K562 (cell line): Measurements from ENCODE around the gene CAPZA1. TPM values are rescaled to one million over a fixed set of nuclear protein-coding genes. Genes with fewer than 3 reads are reported as not detected.

Source experiments
- ATAC-seq: fragments of 200-7000 bp; cut with Tn5 transposase; 3 replicates; pipeline ENCODE4 v1.9.1; 2020; ENCODE audit warnings: moderate library complexity
- BruUV-seq: library from RNA; stranded (reverse); fragments of 400-500 nt; replicated peaks from 2 replicates; lab custom pipeline; 2021; lab: Mats Ljungman, UMichigan
- CTCF ChIA-PET: fragments of 300-600 bp; formaldehyde crosslinking; extraction: SDS; loops from one replicate; lab custom pipeline; 2021; ENCODE audit warnings: low intra/inter-chr PET ratio; lab: Yijun Ruan, JAX
- POLR2A ChIA-PET: fragments of 300-600, 350-650 bp; sonication (Branson Sonifier 250); formaldehyde crosslinking; extraction: SDS; loops from one replicate; lab custom pipeline; 2021; ENCODE audit warnings: antibody characterized with exemption, inconsistent platforms; lab: Yijun Ruan, JAX
- DNase-seq, 4 experiments: peaks; one replicate each; pipeline versions ENCODE4 v3.0.0 to v3.0.0-alpha.2; 2011 to 2018; ENCODE audit warnings: low spot score in 3 of 4, mixed read lengths in 3 of 4; ENCODE audit errors: extremely low read depth in 1 of 4
- FAIRE-seq: peaks from 2 replicates; lab custom pipeline; 2011; peaks lifted over from hg19 to GRCh38; lab: Jason Lieb, UNC
- H2AFZ ChIP-seq: 2 replicates; pipeline ENCODE4 v1.6.0; 2011; ENCODE audit warnings: low read depth, low read length, control low read depth, inconsistent platforms
- H3K27ac ChIP-seq: fragments of 200-600 bp; 3 replicates; pipeline ENCODE4 v1.8.0; 2011; ENCODE audit warnings: low read depth, mild to moderate bottlenecking, control low read depth, inconsistent platforms, low read length, moderate library complexity, mixed read lengths; ENCODE audit errors: extremely low read depth
- H3K27me3 ChIP-seq, 2 experiments: fragments of 300-600 bp in 1 of 2; 2 replicates in 1 of 2; 3 replicates in 1 of 2; pipeline versions ENCODE4 v1.6.0 to v1.8.0; 2011; ENCODE audit warnings: inconsistent platforms in 2 of 2, low read length in 2 of 2, mild to moderate bottlenecking in 1 of 2, mixed read lengths in 1 of 2, moderate library complexity in 1 of 2; ENCODE audit not compliant: control insufficient read depth in 2 of 2, insufficient read depth in 2 of 2
- H3K36me3 ChIP-seq: fragments of 300-600 bp; 3 replicates; pipeline ENCODE4 v1.8.0; 2011; ENCODE audit warnings: mild to moderate bottlenecking, low read length, inconsistent platforms; ENCODE audit not compliant: control insufficient read depth, insufficient read depth
- H3K4me1 ChIP-seq, 2 experiments: fragments of 200-600 bp in 1 of 2; replicated peaks in 1 of 2; 2 replicates in 1 of 2; 3 replicates in 1 of 2; pipeline versions ENCODE4 v1.5.1 to v1.8.0; 2011; ENCODE audit warnings: inconsistent platforms in 2 of 2, low read length in 2 of 2, mild to moderate bottlenecking in 1 of 2, mixed read lengths in 1 of 2, moderate library complexity in 1 of 2; ENCODE audit not compliant: control insufficient read depth in 2 of 2, insufficient read depth in 2 of 2
- H3K4me2 ChIP-seq: 2 replicates; pipeline ENCODE4 v1.6.1; 2011; ENCODE audit warnings: low read length, control low read depth, inconsistent platforms, mixed read lengths; ENCODE audit not compliant: insufficient read depth
- H3K4me3 ChIP-seq: fragments of 200-600 bp; sonication (generic), shearing (Covaris generic); 2 replicates; pipeline ENCODE4 v1.5.1; 2016; ENCODE audit warnings: control low read depth, inconsistent platforms
- H3K79me2 ChIP-seq: fragments of 200-600 bp; 3 replicates; pipeline ENCODE4 v1.8.0; 2011; ENCODE audit warnings: low read length, inconsistent platforms; ENCODE audit not compliant: control insufficient read depth, insufficient read depth
- H3K9ac ChIP-seq, 2 experiments: 2 replicates each; pipeline versions ENCODE4 v1.6.0 to v1.6.1; 2011; ENCODE audit warnings: low read depth in 2 of 2, low read length in 2 of 2, control low read depth in 1 of 2, inconsistent platforms in 1 of 2, mild to moderate bottlenecking in 1 of 2, mixed read lengths in 1 of 2; ENCODE audit not compliant: insufficient read depth in 1 of 2
- H3K9me1 ChIP-seq: one replicate; pipeline ENCODE4 v1.6.0; 2011; ENCODE audit warnings: inconsistent platforms, mild to moderate bottlenecking, low read length, moderate library complexity; ENCODE audit not compliant: control insufficient read depth, insufficient read depth
- H3K9me3 ChIP-seq: replicated peaks from 2 replicates; pipeline ENCODE4 v1.5.1; 2011; ENCODE audit warnings: low read depth, low read length, inconsistent platforms; ENCODE audit not compliant: control insufficient read depth, insufficient read depth
- H4K20me1 ChIP-seq: replicated peaks from 2 replicates; pipeline ENCODE4 v1.6.1; 2011; ENCODE audit warnings: low read length, inconsistent platforms, mixed read lengths; ENCODE audit not compliant: control insufficient read depth, insufficient read depth
- CHD1 ChIP-seq: fragments of 200-600 bp; sonication (generic); IDR thresholded peaks from one replicate; pipeline ENCODE4 v1.6.1; 2012; ENCODE audit warnings: mild to moderate bottlenecking, moderate library complexity, low read length, inconsistent platforms
- HDAC2 ChIP-seq: fragments of 450-650 bp; IDR thresholded peaks from 2 replicates; pipeline ENCODE4 v1.6.1; 2016; ENCODE audit warnings: mild to moderate bottlenecking
- IFI16 ChIP-seq: fragments of 250-450 bp; sonication (Bioruptor Pico); IDR thresholded peaks from 2 replicates; pipeline ENCODE4 v2.1.2; 2022; ENCODE audit warnings: mild to moderate bottlenecking, inconsistent platforms
- MLLT1 ChIP-seq, 2 experiments: fragments of 450-650 bp; IDR thresholded peaks; 2 replicates each; pipeline ENCODE4 v1.6.1; 2016
- POLR2G ChIP-seq: fragments of 200-400 bp; formaldehyde crosslinking; IDR thresholded peaks from 2 replicates; pipeline ENCODE4 v1.6.1; 2017; ENCODE audit warnings: low read depth, mild to moderate bottlenecking, antibody characterized with exemption, low read length, moderate library complexity
- RBFOX2 ChIP-seq: fragments of 200-400 bp; formaldehyde crosslinking; IDR thresholded peaks from 2 replicates; pipeline ENCODE4 v1.6.1; 2017; ENCODE audit warnings: low read depth, mild to moderate bottlenecking, low read length, moderate library complexity
- SP1 ChIP-seq: sonication (generic); formaldehyde crosslinking; IDR thresholded peaks from 2 replicates; pipeline ENCODE4 v1.8.1; 2022; ENCODE audit warnings: mild to moderate bottlenecking, missing genetic modification reagents
- ZFPM2 ChIP-seq: fragments of 250-450 bp; sonication (Bioruptor Pico); IDR thresholded peaks from 2 replicates; pipeline ENCODE4 v1.5.1; 2022; ENCODE audit warnings: mild to moderate bottlenecking
- ZKSCAN8 ChIP-seq: fragments of 200-800 bp; sonication (Bioruptor generic); IDR thresholded peaks from 2 replicates; pipeline ENCODE4 v1.6.1; 2016; ENCODE audit warnings: missing genetic modification characterization, missing compliant biosample characterization
- ZNF740 ChIP-seq, 3 experiments: fragments of 200-800 bp in 1 of 3; sonication (Bioruptor generic) in 1 of 3; sonication (generic) in 1 of 3; formaldehyde crosslinking in 1 of 3; IDR thresholded peaks; 2 replicates each; pipeline versions ENCODE4 v1.6.1 to v1.8.0; 2016 to 2022; ENCODE audit warnings: mild to moderate bottlenecking in 2 of 3, missing compliant biosample characterization in 2 of 3, missing genetic modification characterization in 2 of 3, missing genetic modification reagents in 1 of 3
- WGBS: fragments of 100-300 bp; shearing (Covaris generic); methylation state at CpG from one replicate; pipeline ENCODE4 v1.1.6; 2016; ENCODE audit warnings: low coverage, mixed read lengths; ENCODE audit not compliant: insufficient coverage; ENCODE audit errors: missing lambda C conversion rate; 5-methylcytosine and 5-hydroxymethylcytosine counted together
- in situ Hi-C: fragments of 300-500 bp; cut with MboI; formaldehyde crosslinking; loops from 4 replicates; pipeline ENCODE4 v1.15.0; 2018; ENCODE audit warnings: inconsistent platforms, mixed read lengths
- intact Hi-C: fragments of 100-400 bp; cut with micrococcal nuclease; formaldehyde crosslinking; loops from 2 replicates; pipeline ENCODE4 v1.14.2; 2022
- polyA plus RNA-seq, 8 experiments: library from polyadenylated mRNA; depleted of rRNA in 4 of 8; stranded (reverse) in 5 of 8; unstranded in 3 of 8; fragments of >200 nt; fragmentation: Nextera tagmentation in 2 of 8; fragmentation: Illumina TruSeq in 1 of 8; extraction: Ambion mirVana in 2 of 8; extraction: Trizol in 1 of 8; gene quantifications; 2 replicates each; pipeline versions ENCODE4 v1.2.1 to v1.2.3, GENCODE V29; 2011 to 2014; ENCODE audit warnings: inconsistent platforms in 1 of 8, missing spikeins in 1 of 8
- total RNA-seq, 7 experiments: library from RNA; depleted of rRNA in 6 of 7; stranded (reverse); fragments of >200 nt in 6 of 7; fragmentation: Illumina TruSeq in 2 of 7; extraction: Trizol in 2 of 7; gene quantifications; 2 replicates each; pipeline versions ENCODE4 v1.2.1 to v1.2.3, GENCODE V29; 2011 to 2021; ENCODE audit warnings: low replicate concordance in 1 of 7

Gene CAPZA1
- total and polyA plus RNA-seq, 9 of the 15 experiments (the other 6 are each of a cell fraction or from before 2014, with no cell fraction given) = 237 to 1,020 (median 306) TPM

GRCh38 chr1:112697781-112698201, 78.2 kb downstream of the CAPZA1 start:
- intact Hi-C loops = no loop called here
- no peaks in the 10 kb centered on the region for H4K20me1 ChIP-seq
- H3K79me2 ChIP-seq = peaks cover 31% of the 10 kb centered on the region
- peak overlapping the region; percentile 97; the same call in 2 of the 3 replicates for H3K27ac ChIP-seq
- DNase-seq (peak in 1 of 4 experiments; percentile 29), ATAC-seq (no peak), FAIRE-seq (no peak)
- TF ChIP-seq SP1 (CRISPR knock-in tag) (no peak), CHD1 (peak; percentile 16), RBFOX2 (peak; percentile 36), POLR2G (peak; percentile 66), ZFPM2 (CRISPR knock-in tag) (no peak), ZNF740 (CRISPR knock-in tag; IDR thresholded peaks at IDR 0.05) (0 out of 2 replicates have a peak, but pooled peaks have one; percentile 40), ZNF740 (tag; IDR thresholded peaks at IDR 0.05) (no peak), IFI16 (CRISPR knock-in tag) (no peak), HDAC2 (no peak), ZKSCAN8 (no peak), MLLT1 (IDR thresholded peaks at IDR 0.05) (peak in 1 of 2 experiments; percentile 79; a peak in 2 of 4 replicates)
- no peak overlapping the region for H2AFZ ChIP-seq
- peak overlapping the region in 1 of 2 experiments; percentile 56; a peak in 2 of 4 replicates for H3K9ac ChIP-seq
- BruUV-seq = no TSS peak
- ChIA-PET CTCF (no interaction called here), POLR2A (interaction anchor here (0.6 to 8.7 kb wide), 11 partner anchors 9 to 375 kb away, joined by 3 to 104 read pairs (median 5); partner anchors contain the start of genes LRIG2 and MOV10)
- H3K4me3 ChIP-seq = no peak overlapping the region
- no peaks in the 10 kb centered on the region for H3K27me3 ChIP-seq
- H3K36me3 ChIP-seq = peaks cover 85% of the 10 kb centered on the region
- WGBS = 82% methylated on average over 9 of the region's 9 CpGs
- in situ Hi-C loops = no loop called here
- H3K9me1 ChIP-seq = no peaks in the 10 kb centered on the region
- H3K9me3 ChIP-seq = no peaks in the 10 kb centered on the region
- H3K4me1 ChIP-seq = peaks cover 64 to 71% of the 10 kb centered on the region in 2 experiments
- H3K4me2 ChIP-seq = no peak overlapping the region
